ENCODE data around the gene ACTMAP. TPM values are rescaled to one million over a fixed set of nuclear protein-coding genes. Genes with fewer than 3 reads are reported as not detected.
"Not testable (repeated sequence)": the region's sequence is repeated elsewhere in the genome, so short reads cannot be mapped to it uniquely, and the experiment has no call there.

Gene ACTMAP
- total RNA-seq, 1 donor from 2014 or later, result 0.20 TPM

GRCh38 chr19:40744554-40745401, 5.5 kb downstream of the ACTMAP start:
- DNase-seq (ENCODE audit: low read depth in 2 of 2), result peak in 1 of 2 donors; percentile 58

GRCh38 chr19:40743926-40744325, 6.4 kb downstream of the ACTMAP start:
- DNase-seq (ENCODE audit: low read depth in 2 of 2), result no peak

DNA sequence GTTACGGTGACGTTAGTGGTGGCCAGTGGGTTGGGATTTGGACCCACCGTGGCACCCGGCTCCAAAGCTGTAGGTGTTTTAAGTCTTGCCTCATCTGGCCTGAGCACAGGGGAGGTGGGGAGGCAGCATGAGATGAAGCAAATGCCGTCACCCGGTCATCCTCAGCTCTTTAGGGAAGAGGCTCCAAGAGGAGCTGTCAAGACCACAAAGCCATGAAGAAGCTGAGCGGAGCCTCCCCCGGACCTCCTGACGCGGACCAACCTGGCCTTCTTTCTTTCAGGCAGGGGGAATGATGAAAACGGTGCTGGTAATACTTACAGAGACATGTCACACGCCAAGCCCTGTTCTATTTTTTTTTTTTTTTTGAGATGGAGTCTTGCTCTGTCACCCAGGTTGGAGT, 7.4 kb downstream of the ACTMAP start:
- DNase-seq (ENCODE audit: low read depth in 2 of 2), result no peak

DNA sequence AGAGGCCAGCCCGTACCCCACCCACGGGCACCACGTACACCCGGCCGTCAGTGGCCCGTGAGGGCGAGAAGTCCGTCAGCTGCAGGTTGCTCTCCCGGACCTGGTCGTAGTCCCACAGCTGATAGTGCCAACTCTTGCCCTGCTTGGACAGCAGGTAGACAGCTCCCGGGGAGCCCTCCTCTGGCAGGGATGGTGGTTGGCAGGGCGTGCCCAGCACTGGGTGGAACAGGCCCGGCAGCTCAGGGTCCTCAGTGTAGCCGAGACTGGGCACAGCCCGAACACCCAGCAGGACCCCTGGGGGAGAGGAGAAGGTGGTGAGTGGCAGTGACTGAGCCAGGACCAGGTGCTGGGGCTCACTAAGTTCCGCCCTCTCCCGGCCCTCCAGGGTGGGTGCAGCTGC, 7.8 kb downstream of the ACTMAP start:
- DNase-seq (ENCODE audit: low read depth in 2 of 2), result no peak

DNA sequence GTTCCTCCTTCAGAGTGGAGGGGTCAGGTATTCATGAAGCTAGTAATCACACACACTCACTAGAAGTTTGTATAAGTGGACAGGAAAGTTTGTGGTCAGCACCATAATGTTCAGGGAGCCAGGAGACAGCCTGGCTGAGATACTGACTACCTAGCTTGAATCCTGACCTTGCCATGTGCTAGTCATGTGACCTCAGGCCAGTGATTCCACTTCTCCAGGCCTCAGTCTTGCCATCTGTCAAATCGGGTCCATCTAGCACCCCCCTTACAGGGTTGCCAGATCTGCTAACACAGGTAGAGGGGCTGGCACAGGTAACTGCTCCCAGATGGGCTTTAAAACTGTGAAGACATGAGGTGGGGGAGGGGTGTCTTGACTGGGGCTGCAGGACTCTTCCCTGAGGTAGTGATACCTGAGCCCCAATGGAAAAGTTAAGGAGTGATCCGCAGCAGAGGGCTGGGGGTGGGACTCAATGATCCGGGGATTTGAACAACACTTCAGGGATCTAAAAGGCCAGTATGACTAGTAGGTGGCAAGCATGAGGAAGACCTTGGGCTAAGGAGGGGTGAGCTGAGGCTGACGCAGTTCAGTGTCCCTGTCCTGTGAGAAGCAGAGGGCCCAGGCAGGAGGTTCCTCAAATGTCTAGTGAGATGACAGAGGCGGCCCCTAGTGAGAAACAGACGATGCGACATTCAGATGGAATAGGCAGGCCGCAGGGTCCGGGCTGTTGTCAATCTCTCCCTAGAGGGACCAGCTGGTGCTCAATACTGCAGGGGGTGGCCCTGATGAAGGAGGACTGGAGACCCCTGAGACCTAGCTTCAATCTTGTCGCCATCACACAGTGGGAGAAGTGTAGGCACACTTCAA, 8.5 kb downstream of the ACTMAP start:
- no peak for DNase-seq (ENCODE audit: low read depth in 2 of 2)

DNA sequence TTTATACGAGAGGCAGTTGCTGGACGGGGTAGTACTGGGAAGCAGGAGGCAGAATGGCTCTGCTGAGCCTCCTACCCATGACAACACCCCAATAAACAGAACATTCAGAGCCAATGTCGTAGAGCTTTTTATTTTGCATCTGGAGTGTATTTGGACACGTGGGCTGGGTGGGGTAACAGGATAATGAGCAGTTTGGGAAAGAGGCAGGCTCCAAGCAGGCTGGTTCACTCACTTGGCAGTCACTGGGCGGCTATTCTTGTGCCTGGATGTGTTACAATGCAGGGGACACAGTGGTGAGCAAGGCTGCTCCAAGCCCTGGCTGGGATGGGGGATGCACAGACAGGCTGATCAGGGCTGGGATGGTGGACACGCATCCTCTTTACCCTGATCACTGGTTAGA, 9.5 kb downstream of the ACTMAP start:
- no peak for DNase-seq (ENCODE audit: low read depth in 2 of 2)

- DNase-seq (ENCODE audit: low read depth in 2 of 2), result no peak
Measured at GRCh38 chr19:40739871-40740703, 10.2 kb downstream of the ACTMAP start.

DNA sequence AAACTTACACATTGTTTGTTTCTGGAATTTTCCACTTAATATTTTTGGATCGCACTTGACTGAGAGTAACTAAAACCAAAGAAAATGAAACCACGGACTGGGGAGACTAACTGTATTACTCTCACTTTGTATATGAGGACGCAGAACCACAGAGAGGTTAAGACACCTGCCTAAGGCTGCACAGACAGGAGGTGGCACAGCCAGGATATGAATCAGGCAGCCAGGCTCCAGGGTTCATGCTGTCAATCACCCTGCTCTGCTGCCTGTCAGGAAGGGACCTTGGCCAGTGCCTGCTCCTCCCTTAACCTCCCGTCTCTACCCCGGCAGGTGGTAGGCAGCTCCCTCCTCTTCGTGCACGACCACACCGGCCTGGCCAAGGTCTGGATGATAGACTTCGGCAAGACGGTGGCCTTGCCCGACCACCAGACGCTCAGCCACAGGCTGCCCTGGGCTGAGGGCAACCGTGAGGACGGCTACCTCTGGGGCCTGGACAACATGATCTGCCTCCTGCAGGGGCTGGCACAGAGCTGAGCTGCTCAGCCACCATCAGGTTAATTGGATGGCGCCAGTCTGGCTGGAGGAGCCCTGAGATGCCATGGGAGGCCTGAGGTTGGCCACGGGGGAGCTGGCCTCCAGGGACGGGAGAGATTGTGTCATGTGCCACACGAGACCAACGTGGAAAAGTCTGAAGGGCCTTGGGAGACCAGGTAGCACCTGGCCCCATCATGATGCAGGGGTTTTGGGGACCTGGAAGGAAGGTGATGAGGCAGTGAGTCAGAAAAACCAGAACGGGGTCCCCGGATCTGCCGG, 11.0 kb downstream of the ACTMAP start:
- DNase-seq (ENCODE audit: low read depth in 2 of 2), result no peak

GRCh38 chr19:40737102-40737644, 13.1 kb downstream of the ACTMAP start:
- DNase-seq (ENCODE audit: low read depth in 2 of 2), result no peak

- no peak for DNase-seq (ENCODE audit: low read depth in 2 of 2)
Measured at GRCh38 chr19:40736661-40737060, 13.6 kb downstream of the ACTMAP start.

DNA sequence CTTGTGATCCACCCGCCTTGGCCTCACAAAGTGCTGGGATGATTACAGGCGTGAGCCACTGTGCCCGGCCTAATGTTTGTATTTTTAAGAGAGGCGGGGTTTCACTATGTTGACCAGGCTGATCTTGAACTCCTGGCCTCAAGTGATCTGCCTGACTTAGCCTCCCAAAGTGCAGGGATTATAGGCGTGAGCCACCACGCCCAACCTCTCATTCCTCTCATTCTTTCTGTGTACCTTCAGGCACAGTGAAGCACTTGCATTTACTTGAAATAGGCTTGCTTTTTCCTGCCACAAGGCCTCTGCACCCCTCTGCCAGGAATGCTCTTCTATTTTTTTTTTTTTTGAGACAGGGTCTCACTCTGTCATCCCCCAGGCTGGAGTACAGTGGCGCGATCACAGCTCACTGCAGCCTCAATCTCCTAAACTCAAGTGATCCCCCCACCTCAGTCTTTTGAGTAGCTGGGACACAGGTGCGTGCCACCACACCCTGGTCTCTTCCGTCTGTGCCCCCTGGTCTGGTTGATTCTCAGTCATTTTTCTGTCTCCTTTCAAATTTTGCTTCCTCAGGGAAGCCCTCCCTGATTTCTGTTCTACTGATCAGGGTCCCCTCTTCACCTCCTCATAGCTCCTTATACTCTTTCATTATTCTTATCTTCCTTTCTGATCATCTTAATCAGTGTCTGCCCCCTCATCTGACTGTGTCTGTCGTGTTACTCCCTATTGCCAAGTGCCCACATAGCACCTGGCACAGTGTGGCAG, 15.1 kb downstream of the ACTMAP start:
- no peak for DNase-seq (ENCODE audit: low read depth in 2 of 2)

DNA sequence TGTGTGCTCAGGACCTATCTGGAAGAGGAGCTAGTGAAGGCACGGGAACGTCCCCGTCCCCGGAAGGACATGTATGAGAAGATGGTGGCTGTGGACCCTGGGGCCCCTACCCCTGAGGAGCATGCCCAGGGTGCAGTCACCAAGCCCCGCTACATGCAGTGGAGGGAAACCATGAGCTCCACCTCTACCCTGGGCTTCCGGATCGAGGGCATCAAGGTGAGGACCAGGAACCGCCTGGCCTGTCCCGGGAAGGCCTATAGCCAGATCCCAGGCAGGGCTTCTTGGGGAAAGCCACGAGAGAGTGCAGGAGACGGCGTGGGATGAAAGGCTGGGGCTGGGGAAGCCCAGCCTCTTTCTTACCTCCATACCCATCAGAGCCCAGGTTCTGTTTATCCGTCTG, 17.1 kb downstream of the ACTMAP start:
- no peak for DNase-seq (ENCODE audit: low read depth in 2 of 2)

DNA sequence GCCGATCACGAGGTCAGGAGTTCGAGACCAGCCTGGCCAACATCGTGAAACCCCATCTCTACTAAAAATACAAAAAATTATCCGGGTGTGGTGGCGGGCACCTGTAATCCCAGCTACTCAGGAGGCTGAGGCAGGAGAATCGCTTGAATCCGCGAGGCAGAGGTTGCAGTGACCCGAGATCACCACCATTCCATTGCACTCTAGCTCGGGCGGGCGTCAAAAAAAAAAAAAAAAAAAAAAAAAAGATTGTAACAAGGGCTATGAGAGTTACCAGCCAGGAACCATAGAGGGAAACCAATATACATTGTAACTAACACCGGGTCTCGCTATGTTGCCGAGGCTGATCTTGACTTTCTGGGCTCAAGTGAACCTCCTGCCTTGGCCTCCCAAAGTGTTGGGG, 18.0 kb downstream of the ACTMAP start:
- DNase-seq (ENCODE audit: low read depth in 2 of 2), result not testable (repeated sequence)

- DNase-seq (ENCODE audit: low read depth in 2 of 2), result not testable (repeated sequence)
Measured at GRCh38 chr19:40730065-40730464, 20.2 kb downstream of the ACTMAP start.

- no peak for DNase-seq (ENCODE audit: low read depth in 2 of 2)
Measured at GRCh38 chr19:40726279-40726678, 24.0 kb downstream of the ACTMAP start.

DNA sequence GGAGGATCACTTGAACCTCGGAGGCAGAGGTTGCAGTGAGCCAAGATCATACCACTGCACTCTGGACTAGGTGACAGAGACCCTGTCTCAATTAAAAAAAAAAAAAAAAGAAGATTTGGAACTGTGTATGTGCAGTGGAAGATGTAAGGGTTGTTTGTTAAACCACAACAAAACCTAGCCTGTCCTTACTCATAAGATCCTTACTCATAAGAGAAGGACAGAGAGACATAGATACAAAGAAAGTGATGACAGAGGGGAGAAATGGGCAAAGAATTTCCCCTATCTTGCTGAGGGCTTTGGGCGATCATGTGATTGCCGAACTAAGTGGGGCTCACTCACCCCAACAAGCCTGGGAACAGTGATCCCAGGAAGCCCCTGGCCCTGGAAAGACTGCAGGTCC, 25.4 kb downstream of the ACTMAP start:
- no peak for DNase-seq (ENCODE audit: low read depth in 2 of 2)

- DNase-seq (ENCODE audit: low read depth in 2 of 2), result no peak
Measured at GRCh38 chr19:40724315-40724714, 26.0 kb downstream of the ACTMAP start.

DNA sequence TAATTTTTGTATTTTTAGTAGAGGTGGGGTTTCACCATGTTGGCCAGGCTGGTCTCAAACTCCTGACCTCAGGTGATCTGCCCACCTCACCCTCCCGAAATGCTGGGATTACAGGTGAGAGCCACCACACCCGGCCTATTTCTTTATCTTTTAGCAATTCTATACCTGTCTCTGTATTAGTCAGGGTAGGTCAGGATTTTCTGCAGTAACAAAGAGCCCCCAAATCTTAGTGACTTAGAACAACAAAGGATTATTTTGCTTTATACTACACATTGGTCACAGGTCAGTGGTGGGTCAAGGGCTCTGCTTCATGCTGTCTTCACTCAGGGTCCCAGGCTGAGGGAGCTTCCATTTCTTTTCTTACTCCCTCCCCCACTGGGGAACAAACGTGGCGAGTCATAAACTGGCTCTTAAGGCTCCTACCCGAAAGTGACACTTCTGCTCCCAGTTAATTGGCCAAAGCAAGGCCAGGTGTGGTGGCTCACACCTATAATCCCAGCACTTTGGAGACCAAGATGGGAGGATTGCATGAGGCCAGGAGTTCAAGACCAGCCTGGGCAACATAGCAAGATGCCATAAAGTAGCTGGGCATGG, 26.5 kb downstream of the ACTMAP start:
- DNase-seq (ENCODE audit: low read depth in 2 of 2), result no peak

GRCh38 chr19:40721936-40722661, 28.2 kb downstream of the ACTMAP start:
- DNase-seq (ENCODE audit: low read depth in 2 of 2), result peak; percentile 66 to 77
